Left ventricle myocardium inferior (tissue), 1 donor: Measurements from ENCODE around the gene CCNF. TPM values are rescaled to one million over a fixed set of nuclear protein-coding genes. Genes with fewer than 3 reads are reported as not detected.

Experiments used
- DNase-seq: peaks from one replicate; pipeline ENCODE4 v3.0.0-alpha.2; 2020
- H3K27ac ChIP-seq: fragments of 200-600 bp; replicated peaks from 2 replicates; pipeline ENCODE4 v1.8.0; 2021
- H3K27me3 ChIP-seq: fragments of 200-600 bp; 2 replicates; pipeline ENCODE4 v1.8.0; 2021; ENCODE audit warnings: low read depth
- H3K36me3 ChIP-seq: fragments of 200-600 bp; 2 replicates; pipeline ENCODE4 v1.8.0; 2021
- H3K4me1 ChIP-seq: fragments of 200-600 bp; 2 replicates; pipeline ENCODE4 v1.8.0; 2021
- H3K4me3 ChIP-seq: fragments of 200-600 bp; 2 replicates; pipeline ENCODE4 v1.8.0; 2021; ENCODE audit warnings: mild to moderate bottlenecking, moderate library complexity
- H3K9me3 ChIP-seq: fragments of 200-600 bp; replicated peaks from 2 replicates; pipeline ENCODE4 v1.8.0; 2021
- intact Hi-C: fragments of 100-400 bp; cut with micrococcal nuclease; formaldehyde crosslinking; loops from one replicate; pipeline ENCODE4 v1.11.0; 2022
- total RNA-seq: library from RNA; stranded (reverse); fragmentation: NEBNext Ultra II Directional; extraction: Animal tissue kit (Norgen Biotek cat#: 25700); gene quantifications from one replicate; pipeline ENCODE4 v1.2.1, GENCODE V29; 2021
- TF ChIP-seq, protein P1 (sequence below): fragments of 200-600 bp; IDR thresholded peaks from 2 replicates; pipeline ENCODE4 v1.8.0; 2021; ENCODE audit warnings: antibody characterized with exemption, mild to moderate bottlenecking, borderline replicate concordance
- donor health status: DM: no; HTN: yes; CAD: no; lungs with severe emphysema.

The CCNF gene
- total RNA-seq, 1 donor from 2014 or later: 0.96 TPM

DNA sequence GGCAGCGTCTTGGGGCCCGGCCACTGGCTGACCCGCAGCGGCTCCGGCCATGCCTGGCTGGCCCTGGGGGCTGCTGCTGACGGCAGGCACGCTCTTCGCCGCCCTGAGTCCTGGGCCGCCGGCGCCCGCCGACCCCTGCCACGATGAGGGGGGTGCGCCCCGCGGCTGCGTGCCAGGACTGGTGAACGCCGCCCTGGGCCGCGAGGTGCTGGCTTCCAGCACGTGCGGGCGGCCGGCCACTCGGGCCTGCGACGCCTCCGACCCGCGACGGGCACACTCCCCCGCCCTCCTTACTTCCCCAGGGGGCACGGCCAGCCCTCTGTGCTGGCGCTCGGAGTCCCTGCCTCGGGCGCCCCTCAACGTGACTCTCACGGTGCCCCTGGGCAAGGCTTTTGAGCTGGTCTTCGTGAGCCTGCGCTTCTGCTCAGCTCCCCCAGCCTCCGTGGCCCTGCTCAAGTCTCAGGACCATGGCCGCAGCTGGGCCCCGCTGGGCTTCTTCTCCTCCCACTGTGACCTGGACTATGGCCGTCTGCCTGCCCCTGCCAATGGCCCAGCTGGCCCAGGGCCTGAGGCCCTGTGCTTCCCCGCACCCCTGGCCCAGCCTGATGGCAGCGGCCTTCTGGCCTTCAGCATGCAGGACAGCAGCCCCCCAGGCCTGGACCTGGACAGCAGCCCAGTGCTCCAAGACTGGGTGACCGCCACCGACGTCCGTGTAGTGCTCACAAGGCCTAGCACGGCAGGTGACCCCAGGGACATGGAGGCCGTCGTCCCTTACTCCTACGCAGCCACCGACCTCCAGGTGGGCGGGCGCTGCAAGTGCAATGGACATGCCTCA lies 42.6 kb downstream of the CCNF start:
- Histone ChIP-seq H3K36me3 (no peaks in the 10 kb centered on the region), H3K4me1 (peaks cover 84% of the 10 kb centered on the region), H3K4me3 (peak overlapping the region; percentile 56), H3K9me3 (no peaks in the 10 kb centered on the region), H3K27ac (no peak overlapping the region), H3K27me3 (peaks cover 49% of the 10 kb centered on the region)
- intact Hi-C loops: no loop called here
- TF ChIP-seq, protein P1, sequence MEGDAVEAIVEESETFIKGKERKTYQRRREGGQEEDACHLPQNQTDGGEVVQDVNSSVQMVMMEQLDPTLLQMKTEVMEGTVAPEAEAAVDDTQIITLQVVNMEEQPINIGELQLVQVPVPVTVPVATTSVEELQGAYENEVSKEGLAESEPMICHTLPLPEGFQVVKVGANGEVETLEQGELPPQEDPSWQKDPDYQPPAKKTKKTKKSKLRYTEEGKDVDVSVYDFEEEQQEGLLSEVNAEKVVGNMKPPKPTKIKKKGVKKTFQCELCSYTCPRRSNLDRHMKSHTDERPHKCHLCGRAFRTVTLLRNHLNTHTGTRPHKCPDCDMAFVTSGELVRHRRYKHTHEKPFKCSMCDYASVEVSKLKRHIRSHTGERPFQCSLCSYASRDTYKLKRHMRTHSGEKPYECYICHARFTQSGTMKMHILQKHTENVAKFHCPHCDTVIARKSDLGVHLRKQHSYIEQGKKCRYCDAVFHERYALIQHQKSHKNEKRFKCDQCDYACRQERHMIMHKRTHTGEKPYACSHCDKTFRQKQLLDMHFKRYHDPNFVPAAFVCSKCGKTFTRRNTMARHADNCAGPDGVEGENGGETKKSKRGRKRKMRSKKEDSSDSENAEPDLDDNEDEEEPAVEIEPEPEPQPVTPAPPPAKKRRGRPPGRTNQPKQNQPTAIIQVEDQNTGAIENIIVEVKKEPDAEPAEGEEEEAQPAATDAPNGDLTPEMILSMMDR: no peak
- no peak for DNase-seq

DNA sequence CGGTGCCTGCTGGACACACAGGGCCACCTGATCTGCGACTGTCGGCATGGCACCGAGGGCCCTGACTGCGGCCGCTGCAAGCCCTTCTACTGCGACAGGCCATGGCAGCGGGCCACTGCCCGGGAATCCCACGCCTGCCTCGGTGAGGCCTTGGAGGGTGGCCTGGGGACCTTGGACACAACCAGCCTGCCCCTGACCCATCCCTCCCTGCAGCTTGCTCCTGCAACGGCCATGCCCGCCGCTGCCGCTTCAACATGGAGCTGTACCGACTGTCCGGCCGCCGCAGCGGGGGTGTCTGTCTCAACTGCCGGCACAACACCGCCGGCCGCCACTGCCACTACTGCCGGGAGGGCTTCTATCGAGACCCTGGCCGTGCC lies 43.2 kb downstream of the CCNF start:
- Histone ChIP-seq H3K27me3 (peaks cover 49% of the 10 kb centered on the region), H3K27ac (no peak overlapping the region), H3K9me3 (no peaks in the 10 kb centered on the region), H3K36me3 (no peaks in the 10 kb centered on the region), H3K4me1 (peaks cover 79% of the 10 kb centered on the region), H3K4me3 (no peak overlapping the region)
- TF ChIP-seq, protein P1: no peak
- DNase-seq: no peak
- intact Hi-C loops: no loop called here

DNA sequence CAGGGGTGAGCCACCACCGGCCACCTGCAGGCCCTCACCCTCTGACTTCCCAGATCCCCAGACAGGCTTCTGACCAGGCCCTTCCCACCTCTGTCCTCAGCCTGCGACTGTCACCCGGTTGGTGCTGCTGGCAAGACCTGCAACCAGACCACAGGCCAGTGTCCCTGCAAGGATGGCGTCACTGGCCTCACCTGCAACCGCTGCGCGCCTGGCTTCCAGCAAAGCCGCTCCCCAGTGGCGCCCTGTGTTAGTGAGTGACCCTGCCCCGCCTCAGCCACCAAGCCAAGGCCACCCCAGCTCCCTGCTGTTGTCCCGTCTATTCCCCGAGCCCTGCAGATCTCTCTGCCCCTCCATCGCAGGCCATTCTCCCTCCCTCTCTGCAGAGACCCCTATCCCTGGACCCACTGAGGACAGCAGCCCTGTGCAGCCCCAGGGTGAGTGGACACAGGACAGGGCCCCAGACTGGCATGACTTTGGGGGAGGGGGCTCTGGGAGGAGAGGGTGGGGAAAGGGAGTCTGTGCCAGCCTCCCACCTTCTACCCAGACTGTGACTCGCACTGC lies 43.7 kb downstream of the CCNF start:
- peaks cover 49% of the 10 kb centered on the region for H3K27me3 ChIP-seq

DNA sequence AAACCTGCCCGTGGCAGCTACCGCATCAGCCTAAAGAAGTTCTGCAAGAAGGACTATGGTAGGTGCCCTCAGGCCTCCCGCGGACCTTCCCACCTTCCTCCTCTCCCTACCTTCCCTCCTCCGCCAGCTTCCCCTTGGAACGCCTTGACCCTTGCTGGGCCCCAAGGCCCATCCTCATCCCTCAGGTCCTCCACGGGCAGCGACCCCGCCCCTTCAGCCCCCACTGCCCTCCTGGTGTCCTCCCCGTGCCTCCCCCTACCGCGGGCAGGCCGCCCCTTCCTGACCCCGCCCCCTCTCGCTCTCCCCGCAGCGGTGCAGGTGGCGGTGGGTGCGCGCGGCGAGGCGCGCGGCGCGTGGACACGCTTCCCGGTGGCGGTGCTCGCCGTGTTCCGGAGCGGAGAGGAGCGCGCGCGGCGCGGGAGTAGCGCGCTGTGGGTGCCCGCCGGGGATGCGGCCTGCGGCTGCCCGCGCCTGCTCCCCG lies 44.2 kb downstream of the CCNF start:
- H3K9me3 ChIP-seq: no peaks in the 10 kb centered on the region
- intact Hi-C loops: no loop called here
- no peak for DNase-seq

More for the DNA sequence above, 43.7 kb downstream of the CCNF start:
- no peaks in the 10 kb centered on the region for H3K36me3 ChIP-seq
- peak overlapping the region; percentile 79 for H3K4me3 ChIP-seq
- H3K4me1 ChIP-seq: peaks cover 75% of the 10 kb centered on the region
- TF ChIP-seq, protein P1: no peak
- no peak for DNase-seq
- no peak overlapping the region for H3K27ac ChIP-seq
- no peaks in the 10 kb centered on the region for H3K9me3 ChIP-seq
- intact Hi-C loops: no loop called here

More for the DNA sequence above, 44.2 kb downstream of the CCNF start:
- Histone ChIP-seq H3K36me3 (no peaks in the 10 kb centered on the region), H3K4me1 (peaks cover 69% of the 10 kb centered on the region), H3K27ac (no peak overlapping the region), H3K4me3 (peak overlapping the region; percentile 79), H3K27me3 (peaks cover 49% of the 10 kb centered on the region)
- TF ChIP-seq, protein P1: no peak
